HG02885 (cell line): ENCODE data around the gene TMEM182.

Source experiments
- ATAC-seq: cut with Tn5 transposase; IDR thresholded peaks from one replicate; pipeline ENCODE4 v1.9.1; 2021; ENCODE audit warnings: mild to moderate bottlenecking; ENCODE audit not compliant: unreplicated experiment, poor library complexity

The TMEM182 gene

DNA sequence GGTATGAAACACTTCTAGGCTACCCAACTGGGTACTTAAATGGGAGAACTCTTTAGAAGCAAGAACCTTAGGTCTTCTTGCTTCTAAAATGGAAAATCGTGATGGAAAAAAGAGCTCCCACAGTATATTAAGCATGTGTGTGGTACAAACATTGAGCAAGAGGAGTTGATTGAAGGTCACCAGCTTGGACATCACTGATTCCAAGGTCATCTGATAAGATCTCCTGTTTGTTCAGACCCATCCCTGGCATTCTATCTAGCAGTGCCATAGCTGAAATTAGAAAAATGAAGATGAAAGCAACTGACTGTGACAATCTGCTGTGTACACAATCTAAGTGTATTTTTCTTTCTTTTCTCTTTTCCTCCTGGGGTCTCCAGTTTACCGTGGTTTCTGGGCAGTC, 35.7 kb downstream of the TMEM182 start:
- no peak for ATAC-seq

DNA sequence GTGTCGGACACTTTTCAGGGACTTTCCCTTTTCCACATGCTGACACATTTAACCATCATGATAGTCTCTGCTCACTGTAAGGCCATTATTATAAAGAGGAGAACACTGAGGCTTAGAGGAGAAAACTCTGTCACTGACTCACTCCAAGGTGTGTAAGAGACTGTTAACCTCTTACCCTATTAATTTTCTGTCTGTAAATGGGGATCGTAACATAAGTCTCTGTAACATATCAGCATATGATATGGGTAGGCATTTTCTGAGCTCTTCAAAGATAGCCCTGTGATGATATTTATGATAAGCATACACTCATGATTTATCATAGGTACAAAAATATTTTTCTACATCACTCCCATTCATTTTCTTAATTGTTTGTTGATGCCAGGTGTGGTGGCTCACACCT, 36.4 kb downstream of the TMEM182 start:
- ATAC-seq = no peak

DNA sequence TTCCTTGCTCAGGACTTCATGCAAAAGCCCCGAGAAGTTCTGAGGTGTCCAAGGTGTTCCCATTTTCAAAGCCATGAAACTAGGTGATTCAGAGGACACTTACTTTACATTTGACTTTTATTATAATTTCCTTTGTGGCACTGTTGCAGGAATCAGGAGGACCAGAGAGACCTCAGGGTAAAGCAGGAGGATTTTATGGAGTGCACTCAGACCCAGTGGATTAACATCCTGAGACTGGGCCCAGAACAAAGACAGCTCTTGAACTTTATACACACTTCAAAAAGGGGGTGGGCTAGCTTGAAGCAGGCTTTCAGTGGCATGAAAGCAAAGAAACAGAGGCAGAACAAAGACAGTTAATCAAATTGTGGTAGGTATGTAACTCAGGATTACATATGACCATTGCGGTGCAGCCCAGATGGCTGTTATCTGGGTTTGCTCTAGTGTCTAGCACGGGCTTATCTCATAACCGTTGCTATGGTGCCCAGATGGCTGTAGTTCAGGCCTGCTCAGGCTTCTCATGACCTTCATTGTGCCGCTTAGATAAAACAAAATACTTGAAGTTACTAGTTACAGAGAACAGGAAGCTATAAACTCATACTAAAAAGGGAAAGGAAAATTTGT, 39.4 kb downstream of the TMEM182 start:
- ATAC-seq = no peak

DNA sequence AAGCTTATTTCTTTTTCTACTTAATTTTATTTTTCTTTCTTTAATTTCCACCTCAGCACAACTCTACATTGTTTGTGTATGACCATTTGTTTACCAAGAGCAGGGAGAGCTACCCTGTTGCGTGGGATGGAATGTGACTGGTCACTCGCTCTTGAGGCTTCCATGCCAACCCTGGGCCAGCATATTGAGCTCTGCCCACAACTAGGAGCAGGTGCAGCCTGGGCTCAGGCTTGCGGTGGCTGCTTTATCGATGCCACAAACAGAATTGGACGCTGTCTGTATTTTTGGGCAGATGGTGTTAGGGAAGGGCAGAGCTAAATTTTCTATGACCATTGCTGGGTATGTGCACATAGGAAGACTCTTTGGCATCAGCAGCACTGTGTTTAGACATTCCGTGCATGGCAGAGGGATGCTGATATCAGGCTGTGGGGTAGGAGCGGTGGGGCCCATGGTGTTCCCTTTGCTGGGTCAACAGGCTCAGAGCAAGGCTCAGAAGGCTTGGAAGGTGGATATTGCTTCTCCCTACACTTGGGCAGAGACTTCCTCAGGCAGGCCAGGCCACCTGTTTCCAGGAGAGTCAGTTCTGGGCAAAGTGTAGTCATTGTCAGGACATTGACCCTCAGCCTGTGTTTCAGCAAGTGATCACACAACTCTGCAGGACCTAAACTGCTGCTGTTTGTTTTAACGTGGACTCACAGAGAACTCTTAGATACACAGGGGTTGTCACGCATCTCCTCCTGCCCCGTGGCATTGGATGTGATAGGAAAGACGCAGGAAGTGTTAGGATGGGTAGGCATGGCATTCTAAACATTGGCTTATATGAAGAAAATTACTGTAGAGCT, 40.2 kb downstream of the TMEM182 start:
- ATAC-seq = no peak

DNA sequence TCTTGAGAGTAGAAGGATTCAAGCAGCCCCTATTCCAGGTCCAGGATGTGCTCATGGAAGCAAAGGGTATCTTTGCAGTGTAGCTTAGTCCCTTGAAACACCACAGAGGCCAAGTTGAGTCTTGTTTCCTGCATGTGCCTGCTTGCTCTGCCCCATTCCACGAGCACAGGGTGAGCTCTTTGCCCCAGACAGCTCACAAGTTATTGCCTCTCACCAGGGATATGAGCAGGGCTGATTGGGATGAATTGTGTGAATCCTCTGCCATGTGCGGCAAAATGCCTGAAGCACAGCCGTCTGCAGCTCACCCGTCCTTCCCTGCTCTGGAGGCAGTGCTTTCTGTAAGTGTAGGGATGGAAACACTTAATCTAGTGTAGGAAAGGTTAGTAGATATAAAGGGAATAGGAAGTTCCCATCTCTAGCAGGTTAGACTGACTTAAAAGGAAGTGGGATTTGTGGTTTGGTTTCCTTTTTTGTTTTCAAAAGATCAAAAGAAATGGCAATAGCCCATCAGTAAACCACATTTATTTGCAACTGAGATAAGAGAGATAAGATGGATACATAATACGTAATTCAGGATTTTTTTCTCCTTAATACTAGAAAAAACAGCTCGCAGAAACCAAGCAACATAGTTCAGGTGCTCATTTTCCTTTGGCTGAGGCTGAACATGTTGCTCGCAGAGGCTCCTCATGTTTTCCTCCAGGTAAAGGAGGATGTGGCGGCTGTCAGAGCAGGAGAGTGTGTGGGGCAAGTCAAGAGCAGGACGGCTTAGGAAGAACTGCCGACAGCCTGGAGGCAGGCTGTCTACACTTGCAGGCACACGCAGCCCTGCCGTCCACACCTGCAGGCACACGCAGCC, 41.4 kb downstream of the TMEM182 start:
- ATAC-seq = no peak

DNA sequence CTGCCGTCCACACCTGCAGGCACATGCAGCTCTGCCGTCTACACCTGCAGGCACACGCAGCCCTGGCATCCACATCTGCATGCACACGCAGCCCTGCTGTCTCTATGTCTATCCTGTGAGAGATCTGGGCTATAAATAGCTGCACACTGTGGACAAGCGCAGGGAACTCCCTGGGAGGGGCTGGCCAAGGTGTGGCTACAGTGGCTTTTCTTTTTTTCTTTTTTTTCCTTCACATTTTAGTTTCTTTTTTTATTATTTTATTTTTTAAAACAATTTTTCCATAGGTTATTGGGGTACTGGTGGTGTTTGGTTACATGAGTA, 42.0 kb downstream of the TMEM182 start:
- no peak for ATAC-seq

DNA sequence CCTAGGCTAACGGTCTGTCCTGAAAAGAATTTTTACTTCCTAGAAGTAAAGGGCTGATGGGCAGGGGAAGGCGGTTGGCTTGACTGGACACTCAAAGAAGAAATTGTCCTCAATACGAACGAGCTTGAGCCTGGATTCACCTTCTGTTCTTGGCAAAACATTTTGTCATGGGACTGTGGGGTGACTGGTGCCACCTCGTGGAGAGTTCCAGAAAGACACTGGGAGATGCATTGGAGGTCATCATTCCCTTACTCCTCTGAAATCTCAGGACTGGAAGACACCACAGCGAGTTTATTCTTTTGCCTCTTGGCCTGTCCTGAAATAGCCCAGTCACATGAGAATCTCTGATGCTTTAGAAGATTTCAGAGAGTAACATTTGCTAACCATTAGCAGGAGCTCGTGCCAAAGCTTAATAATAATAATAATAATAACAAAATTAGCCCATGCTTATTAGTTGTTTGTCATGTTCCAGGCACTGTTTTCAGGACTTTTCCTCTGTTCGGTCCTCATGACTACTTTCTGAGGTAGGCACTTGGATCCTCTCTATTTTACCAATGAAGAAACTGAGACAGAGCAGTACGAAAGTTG, 44.5 kb downstream of the TMEM182 start:
- ATAC-seq = peak; percentile 96

DNA sequence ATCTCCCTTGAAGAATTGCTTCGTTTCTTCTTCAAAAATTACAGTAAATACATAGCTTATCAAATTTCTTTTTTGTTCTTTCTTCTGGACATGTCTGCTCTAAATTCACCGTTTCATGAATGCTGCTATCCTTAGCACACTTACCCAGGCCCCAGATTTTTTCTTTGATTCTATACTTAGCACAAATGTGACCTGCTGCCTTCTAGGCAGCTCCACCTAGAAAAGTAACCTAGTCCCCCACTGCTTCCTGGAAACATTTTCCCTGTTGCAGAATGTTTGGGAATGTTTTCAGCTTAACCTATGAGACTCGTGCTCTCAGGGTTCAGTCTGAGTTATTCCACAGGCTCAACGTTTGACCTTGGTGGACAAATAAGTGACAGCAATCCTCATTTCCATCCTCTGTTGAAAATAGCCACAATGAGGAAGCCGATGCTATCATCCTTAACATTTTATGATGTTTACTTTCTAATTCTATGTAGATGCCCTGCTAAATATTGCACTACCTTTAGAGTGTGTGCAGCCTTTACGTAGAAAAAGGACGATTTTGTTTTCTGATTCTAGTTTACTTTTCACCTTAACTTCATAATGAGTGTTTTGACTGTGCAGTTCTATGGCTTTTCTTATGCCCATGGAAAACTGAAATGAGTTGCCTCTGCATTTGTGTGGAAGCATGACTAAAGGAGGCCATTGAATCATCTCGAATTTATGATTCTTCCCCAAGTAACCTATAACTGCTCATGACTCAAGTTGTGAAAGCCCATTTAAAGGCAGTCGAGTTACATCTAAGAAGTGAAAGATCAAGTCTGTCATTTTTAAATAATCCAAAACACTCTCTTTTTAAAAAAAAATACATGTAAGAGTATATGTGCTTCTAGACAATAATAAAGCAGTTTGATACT, 47.7 kb downstream of the TMEM182 start:
- ATAC-seq = no peak

DNA sequence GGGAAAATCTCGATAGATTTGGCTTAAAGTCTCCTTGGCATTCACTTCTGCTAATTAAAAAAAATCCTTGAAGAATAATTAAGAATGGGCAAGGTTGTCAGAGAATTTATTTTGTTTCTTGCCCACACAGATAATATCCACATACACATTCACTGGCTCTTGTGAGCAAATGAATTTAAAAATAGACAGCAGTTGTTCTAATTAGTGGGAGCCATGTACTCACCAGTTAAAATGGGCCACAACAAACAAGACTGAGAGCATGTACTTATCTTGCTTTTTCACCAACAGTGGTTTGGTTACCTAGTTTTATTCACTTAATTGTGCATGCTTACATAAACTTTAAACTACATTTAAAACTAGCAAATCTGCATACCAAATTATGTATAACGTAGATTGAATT, 53.5 kb downstream of the TMEM182 start:
- no peak for ATAC-seq

DNA sequence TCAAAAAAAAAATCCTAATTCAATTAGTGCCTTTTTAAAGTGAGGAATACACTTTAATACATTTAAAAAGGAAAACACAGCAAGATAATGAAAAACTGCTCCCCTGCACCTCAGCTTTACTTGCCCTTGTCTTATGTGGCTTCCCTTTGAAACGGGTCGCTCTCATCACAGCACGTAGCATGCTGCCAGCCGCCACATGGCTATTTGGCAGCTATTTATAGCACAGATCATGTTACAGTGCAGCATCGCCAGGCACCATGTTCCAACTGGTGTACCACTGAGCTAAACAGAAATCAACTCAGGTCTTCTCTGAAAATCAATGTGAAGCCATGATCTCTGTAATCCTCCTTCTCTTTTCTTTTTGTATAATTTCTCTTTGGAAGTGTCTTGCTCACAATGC, 65.1 kb downstream of the TMEM182 start:
- no peak for ATAC-seq

DNA sequence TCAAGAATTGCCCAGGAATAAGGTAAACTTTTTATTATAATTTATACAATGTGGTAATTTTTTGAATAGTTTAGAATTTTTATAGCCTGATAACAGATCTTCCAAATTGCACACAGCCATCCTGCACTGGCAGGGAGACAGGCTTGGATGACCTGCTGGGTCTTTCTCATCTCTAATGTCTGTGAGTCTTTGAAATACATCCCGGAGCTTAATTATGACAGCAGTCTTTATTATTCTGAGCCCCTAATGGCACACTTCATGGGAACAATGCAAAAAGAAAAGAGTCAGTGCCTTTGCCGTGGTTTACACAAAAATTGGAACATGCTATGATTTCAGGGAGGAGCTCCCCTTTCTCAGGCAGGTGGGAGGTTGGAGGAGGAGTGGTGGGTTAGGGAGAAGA, 71.0 kb downstream of the TMEM182 start:
- no peak for ATAC-seq

DNA sequence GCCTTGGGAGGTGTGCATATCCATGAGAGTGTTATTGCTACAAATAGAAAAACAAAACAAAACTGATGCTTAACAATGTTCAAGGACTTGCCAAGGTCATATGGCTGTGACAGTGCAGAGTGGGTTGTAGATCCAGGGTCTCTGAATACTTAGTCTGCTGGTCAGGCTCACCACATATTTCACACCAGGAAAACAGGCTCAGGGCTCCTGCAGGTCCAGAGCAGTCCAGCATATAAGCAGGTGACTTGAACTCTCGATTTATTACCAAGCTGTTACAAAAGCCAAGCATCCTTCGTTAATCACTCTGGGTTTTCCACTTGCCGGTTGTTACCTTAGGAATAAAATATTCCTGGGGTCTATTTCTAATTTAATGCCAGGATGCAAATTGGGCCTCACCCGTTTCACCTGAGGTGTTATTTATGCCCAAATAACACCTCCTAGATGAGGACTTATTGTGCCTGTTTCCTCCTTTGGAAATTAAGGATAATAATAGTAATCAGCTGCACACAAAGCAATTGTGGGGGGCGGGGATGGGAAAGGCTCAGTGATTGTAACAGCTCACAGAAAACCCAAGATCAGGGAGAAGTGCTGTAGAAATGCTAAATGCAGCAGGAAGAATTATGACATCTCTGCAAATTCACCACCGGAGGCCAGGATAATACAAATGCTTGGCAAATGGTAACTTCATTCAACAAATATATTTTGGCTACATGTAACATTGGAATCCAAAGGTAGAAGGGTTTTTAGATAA, 72.9 kb downstream of the TMEM182 start:
- no peak for ATAC-seq

DNA sequence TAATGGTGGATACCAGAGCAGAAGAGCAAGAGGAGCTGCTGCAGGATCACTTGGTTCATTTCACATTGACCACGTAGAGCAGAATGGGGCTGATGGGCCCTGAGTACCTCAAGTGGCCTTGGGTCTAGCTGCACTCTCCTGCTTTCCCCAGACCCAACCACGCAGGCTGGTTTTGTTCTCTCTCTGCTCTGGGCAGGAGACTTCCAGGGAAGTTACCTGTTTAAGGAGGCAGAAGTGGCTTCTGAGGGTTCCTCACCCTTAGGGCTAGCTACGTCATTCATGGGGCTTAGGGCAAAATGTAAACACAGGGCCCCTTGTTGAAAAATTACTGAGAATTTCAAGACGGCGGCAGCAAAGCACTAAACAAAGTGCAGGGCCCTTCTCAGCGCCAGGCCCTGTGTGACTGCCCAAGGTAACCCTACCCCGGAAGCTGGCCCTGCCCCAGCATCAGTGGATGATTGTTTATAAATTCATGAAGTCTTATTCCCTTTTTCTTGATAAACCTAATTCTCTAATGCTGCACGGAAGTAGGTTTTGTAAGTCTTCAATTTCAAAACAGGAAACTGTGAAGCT, 75.9 kb downstream of the TMEM182 start:
- no peak for ATAC-seq

DNA sequence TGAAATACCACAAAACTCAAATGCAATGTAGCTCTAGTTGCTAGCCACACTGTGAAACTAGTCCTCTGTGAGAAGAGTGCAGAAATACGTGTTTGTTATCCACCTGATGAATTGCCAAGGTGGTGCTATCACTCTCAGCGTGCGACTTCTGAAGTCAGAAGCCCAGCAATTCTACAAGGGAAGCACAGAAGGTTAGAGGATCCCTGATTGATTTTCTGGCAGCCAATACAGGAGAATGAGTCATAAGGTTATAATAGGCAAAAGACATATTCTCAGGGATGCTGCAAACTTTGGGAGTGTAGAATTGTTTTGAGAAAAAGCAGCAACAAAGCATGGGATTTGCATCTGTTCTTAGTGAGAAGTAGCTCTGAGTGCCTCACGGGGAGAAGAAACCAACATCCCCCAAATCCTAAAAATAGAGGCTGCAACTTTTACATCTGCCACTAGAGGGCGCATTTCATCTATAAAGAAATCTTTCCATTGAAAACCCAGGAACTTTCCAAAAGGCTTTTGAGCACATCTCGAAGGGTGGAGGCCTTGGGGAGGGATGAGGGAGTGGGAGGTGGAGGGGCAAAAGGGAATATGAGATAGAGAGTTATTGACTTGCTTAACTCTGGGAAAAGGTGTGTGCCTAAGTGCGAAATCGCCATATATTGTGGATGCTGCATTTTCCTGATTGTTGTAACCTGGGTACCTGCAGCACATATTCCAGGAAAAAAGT, 78.0 kb downstream of the TMEM182 start:
- peak; percentile 32 for ATAC-seq

DNA sequence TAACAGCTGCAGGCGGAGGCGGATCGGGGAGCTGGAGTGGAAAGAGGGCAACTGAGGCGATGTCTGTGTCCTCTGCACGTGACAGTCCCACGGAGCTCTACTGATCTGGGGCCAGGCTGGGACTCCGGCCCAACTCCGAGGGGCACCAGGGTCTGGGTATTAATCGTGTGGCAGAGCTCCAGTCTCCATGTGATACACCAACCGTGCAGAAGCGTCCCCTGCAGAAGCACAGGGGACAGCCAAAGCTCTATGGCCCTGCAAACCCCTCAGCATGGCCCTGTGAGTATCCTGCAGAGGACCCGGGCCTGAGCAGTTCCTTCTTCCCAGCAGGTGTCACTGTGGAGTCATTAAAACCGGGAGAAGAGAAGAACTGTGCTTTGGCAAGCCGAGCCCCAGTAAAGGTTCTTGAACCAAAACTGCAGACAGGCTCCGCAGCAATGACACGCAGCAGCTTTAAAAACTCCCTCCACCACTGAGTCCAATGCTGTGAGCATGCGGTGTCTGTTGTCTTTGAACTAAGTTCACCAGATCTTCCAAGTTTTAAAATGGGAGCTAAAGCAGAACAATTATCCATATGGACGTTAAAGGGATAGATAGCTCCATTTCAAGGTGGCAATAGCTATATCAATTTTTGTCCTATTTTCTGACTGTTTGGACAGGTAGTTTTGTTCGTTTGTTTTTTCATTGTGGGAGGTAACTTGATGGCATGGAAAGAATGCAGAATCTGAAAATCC, 79.4 kb downstream of the TMEM182 start:
- ATAC-seq = peak; percentile 81

DNA sequence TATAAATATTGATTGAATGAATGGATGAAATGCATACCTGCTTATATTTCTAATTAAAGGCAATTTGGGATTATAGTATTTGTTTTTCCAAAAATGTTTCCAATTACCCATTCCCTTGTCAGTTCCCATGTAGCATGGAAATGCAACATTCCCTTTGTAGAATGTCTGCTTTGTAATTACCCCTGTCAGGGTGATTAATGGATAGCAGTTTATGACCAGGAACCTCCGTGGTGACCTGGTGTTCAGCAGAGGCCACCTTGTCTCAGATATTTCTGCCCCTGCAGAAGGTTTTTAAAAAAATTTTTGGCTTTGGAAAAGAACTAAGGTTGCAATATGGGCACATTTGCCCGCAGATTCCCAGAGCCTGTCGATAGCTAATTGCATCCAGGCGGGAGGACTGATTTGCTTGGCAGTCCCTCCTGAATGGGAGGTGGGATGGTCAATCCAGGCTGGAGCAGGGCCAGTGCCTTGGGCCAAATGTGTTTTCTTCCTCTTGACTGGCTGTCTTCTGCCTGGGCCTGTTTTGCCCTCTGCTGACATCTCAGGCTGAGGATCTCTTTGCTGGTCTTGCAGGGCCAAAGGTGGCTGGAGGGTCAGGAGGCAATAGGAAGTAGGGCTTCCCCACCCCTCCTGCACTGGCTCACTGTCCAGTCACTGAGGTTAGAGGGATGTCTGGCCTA, 82.1 kb downstream of the TMEM182 start:
- no peak for ATAC-seq

DNA sequence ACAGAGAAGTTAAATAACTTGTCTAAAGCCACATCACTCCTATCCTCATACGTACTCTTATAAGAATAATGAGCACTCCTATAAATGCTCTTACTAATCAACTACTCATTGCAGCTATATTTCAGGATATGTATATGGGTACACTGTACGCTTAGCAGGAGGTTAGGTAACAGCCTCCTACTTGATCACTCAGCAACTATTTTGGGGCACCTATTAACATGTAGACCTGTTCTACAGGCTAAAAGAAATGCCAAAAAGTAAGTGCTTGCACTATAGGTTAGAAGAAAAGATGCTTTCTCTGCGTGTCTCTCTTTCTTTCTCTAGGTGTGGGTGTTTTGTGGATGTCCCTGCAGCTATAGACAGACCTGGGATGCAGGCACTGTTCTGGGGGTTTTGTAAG, 83.1 kb downstream of the TMEM182 start:
- no peak for ATAC-seq
